Measurements from ENCODE around the gene MORN1.

Gene MORN1

DNA sequence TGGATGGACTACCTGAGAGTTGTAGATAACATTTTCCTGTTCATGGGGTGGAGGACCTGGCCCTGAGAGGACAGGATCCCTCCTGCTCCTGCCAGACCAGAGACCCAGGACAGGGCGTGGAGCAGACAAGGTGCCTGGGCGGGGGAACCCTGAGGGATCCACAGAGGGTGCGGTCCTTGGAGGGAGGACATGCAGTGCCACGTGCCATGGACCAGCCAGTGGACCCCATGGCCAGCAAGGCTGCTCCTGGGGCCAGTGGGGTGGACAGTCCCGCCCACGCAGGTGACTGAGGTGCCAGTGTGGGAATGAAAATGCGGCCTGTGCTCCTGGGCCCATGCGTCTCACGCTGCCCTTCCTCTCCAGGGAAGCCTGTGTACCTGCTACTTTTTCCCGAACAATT lies 3.9 kb upstream of the MORN1 start:
- TF ChIP-seq YY1 (IDR thresholded peaks at IDR 0.05; ENCODE audit: low read depth) (no peak), EP300 (IDR thresholded peaks at IDR 0.05; ENCODE audit: borderline replicate concordance) (no peak), RAD21 (IDR thresholded peaks at IDR 0.05; ENCODE audit: low read depth) (no peak)

DNA sequence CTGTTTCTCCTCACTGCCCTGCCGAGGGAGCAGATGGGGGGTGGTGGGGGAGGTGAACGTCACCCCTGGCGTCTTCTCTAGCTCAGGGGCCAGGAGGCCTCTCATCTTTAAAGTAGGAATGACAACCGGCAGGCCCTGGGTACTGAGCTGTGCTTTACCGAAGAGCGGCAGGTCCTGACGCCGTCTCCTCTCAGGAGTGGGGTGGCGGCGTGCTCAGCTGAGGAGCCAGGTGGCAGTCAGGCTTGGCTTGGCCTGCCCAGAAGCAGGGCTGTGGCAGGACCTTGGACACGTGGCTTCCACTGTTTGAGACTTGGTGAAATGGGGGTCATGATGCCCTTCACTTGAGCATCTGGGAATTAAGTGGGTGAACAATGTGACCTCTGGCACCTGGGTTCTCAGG lies 3.4 kb upstream of the MORN1 start:
- TF ChIP-seq TCF12 (IDR thresholded peaks at IDR 0.05; ENCODE audit: low read depth) (no peak), EP300 (IDR thresholded peaks at IDR 0.05; ENCODE audit: borderline replicate concordance) (no peak), CREB1 (IDR thresholded peaks at IDR 0.05; ENCODE audit: low read depth) (no peak), EGR1 (IDR thresholded peaks at IDR 0.05) (no peak), YY1 (IDR thresholded peaks at IDR 0.05; ENCODE audit: low read depth) (no peak)
- TF ChIP-seq, protein P1, sequence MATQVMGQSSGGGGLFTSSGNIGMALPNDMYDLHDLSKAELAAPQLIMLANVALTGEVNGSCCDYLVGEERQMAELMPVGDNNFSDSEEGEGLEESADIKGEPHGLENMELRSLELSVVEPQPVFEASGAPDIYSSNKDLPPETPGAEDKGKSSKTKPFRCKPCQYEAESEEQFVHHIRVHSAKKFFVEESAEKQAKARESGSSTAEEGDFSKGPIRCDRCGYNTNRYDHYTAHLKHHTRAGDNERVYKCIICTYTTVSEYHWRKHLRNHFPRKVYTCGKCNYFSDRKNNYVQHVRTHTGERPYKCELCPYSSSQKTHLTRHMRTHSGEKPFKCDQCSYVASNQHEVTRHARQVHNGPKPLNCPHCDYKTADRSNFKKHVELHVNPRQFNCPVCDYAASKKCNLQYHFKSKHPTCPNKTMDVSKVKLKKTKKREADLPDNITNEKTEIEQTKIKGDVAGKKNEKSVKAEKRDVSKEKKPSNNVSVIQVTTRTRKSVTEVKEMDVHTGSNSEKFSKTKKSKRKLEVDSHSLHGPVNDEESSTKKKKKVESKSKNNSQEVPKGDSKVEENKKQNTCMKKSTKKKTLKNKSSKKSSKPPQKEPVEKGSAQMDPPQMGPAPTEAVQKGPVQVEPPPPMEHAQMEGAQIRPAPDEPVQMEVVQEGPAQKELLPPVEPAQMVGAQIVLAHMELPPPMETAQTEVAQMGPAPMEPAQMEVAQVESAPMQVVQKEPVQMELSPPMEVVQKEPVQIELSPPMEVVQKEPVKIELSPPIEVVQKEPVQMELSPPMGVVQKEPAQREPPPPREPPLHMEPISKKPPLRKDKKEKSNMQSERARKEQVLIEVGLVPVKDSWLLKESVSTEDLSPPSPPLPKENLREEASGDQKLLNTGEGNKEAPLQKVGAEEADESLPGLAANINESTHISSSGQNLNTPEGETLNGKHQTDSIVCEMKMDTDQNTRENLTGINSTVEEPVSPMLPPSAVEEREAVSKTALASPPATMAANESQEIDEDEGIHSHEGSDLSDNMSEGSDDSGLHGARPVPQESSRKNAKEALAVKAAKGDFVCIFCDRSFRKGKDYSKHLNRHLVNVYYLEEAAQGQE (IDR thresholded peaks at IDR 0.05; ENCODE audit: low read depth), result no peak
- TF ChIP-seq, protein P2, sequence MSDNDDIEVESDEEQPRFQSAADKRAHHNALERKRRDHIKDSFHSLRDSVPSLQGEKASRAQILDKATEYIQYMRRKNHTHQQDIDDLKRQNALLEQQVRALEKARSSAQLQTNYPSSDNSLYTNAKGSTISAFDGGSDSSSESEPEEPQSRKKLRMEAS (IDR thresholded peaks at IDR 0.05), result no peak

DNA sequence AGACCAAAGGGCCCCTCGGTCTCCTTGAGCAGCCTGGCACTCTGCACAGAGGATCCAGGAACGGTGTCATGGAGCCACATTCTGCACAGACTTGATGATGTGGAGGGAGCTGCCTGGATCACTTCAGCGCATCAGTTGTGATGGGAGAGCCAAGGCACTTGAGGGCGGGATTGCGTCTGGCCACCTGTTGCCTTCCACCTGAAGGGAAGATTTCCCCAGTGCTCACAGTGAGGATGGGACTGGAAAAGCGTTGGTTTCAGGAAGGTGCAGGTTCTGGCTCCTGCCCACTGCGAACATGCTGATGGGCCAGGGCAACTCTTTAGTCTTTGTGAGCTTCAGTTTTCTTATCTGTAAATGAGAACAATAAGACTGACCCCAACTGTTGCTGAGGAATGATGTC lies 2.9 kb upstream of the MORN1 start:
- TF ChIP-seq FOXM1 (IDR thresholded peaks at IDR 0.05; ENCODE audit: borderline replicate concordance, low read depth), result no peak
- TF ChIP-seq ZBTB7A (IDR thresholded peaks at IDR 0.05; ENCODE audit: low read depth), result no peak
- no peak for TF ChIP-seq YY1 (IDR thresholded peaks at IDR 0.05; ENCODE audit: low read depth)
- TF ChIP-seq EGR1 (IDR thresholded peaks at IDR 0.05), result no peak
- no peak for TF ChIP-seq EP300 (IDR thresholded peaks at IDR 0.05; ENCODE audit: borderline replicate concordance)

DNA sequence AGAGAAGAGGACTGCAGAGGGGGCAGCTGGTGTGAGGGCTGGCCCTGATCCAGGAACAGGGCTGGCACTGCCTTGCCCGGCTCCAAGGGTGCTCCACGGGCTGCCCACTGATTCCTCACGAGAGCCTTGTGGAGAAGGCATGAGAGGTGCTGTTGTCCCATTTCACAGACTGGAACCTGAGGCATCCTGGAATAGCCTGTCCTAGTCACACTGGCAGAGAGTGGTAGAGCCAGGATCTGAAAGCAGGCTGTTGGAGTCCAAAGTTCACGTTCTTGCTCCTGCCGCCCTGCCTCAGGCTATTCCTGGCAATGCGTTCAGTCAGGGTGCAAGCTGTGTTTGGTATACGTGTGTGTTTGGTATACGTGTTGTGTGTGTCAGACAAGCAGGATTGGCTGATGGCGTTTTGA lies 2.1 kb upstream of the MORN1 start:
- TF ChIP-seq RAD21 (IDR thresholded peaks at IDR 0.05; ENCODE audit: low read depth), result no peak
- TF ChIP-seq YY1 (IDR thresholded peaks at IDR 0.05; ENCODE audit: low read depth), result no peak
- TF ChIP-seq, protein P3, sequence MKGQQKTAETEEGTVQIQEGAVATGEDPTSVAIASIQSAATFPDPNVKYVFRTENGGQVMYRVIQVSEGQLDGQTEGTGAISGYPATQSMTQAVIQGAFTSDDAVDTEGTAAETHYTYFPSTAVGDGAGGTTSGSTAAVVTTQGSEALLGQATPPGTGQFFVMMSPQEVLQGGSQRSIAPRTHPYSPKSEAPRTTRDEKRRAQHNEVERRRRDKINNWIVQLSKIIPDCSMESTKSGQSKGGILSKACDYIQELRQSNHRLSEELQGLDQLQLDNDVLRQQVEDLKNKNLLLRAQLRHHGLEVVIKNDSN (IDR thresholded peaks at IDR 0.05), result no peak
- TF ChIP-seq TCF12 (IDR thresholded peaks at IDR 0.05; ENCODE audit: low read depth), result no peak
- TF ChIP-seq, protein P1 (IDR thresholded peaks at IDR 0.05; ENCODE audit: low read depth), result no peak
- no peak for TF ChIP-seq EGR1 (IDR thresholded peaks at IDR 0.05)
- no peak for TF ChIP-seq TEAD4 (IDR thresholded peaks at IDR 0.05)

DNA sequence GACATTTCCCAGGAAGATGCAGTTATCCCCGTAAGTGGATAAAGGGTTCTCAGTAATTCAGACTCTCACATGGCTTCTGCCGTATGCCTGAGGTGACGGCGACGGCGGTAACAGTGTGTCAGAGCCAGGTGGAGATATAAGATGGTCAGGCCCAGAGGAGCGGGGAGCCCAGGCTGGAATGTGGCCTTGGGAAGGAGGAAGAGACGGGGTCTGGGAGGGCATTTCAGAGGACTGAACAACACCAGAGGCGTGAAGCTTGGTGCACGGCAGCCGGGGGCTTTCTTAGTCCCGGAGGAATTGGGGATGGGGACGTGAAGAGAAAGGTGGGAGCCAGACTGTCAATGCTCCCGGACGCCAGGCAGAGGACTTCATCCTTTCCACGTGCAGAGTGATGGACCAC lies 1.3 kb upstream of the MORN1 start:
- TF ChIP-seq, protein P2 (IDR thresholded peaks at IDR 0.05), result no peak
- TF ChIP-seq TCF12 (IDR thresholded peaks at IDR 0.05; ENCODE audit: low read depth) (no peak), TEAD4 (IDR thresholded peaks at IDR 0.05) (no peak), NFIC (IDR thresholded peaks at IDR 0.05) (no peak), FOXM1 (IDR thresholded peaks at IDR 0.05; ENCODE audit: borderline replicate concordance, low read depth) (no peak), YY1 (IDR thresholded peaks at IDR 0.05; ENCODE audit: low read depth) (no peak), CREB1 (IDR thresholded peaks at IDR 0.05; ENCODE audit: low read depth) (no peak), CEBPB (IDR thresholded peaks at IDR 0.05) (no peak), EGR1 (IDR thresholded peaks at IDR 0.05) (no peak), TAF1 (IDR thresholded peaks at IDR 0.05; ENCODE audit: low read depth) (no peak), EP300 (IDR thresholded peaks at IDR 0.05; ENCODE audit: borderline replicate concordance) (no peak), RAD21 (IDR thresholded peaks at IDR 0.05; ENCODE audit: low read depth) (no peak), ZBTB7A (IDR thresholded peaks at IDR 0.05; ENCODE audit: low read depth) (no peak)
- TF ChIP-seq, protein P1 (IDR thresholded peaks at IDR 0.05; ENCODE audit: low read depth), result no peak
- TF ChIP-seq, protein P3 (IDR thresholded peaks at IDR 0.05), result no peak
